Common myeloid progenitor, CD34-positive (primary cell): ENCODE data around the gene RND2.
"Not testable (repeated sequence)": the region's sequence is repeated elsewhere in the genome, so short reads cannot be mapped to it uniquely, and the experiment has no call there.

Experiments
- CTCF ChIA-PET: fragments of 350-600 bp; sonication (Branson Sonifier 250); formaldehyde crosslinking; loops from one replicate; lab custom pipeline; 2021; ENCODE audit warnings: antibody characterized with exemption; lab: Charles Lee
- POLR2A ChIA-PET: fragments of 350-600 bp; sonication (Branson Sonifier 250); formaldehyde crosslinking; loops from one replicate; lab custom pipeline; 2021; ENCODE audit warnings: antibody characterized with exemption; lab: Charles Lee
- DNase-seq, 3 donors: peaks; one replicate each; pipeline versions ENCODE4 v3.0.0 to v3.0.0-alpha.2; 2013
- H3K27ac ChIP-seq, 2 experiments: 1 replicate in 1 of 2; 2 replicates in 1 of 2; pipeline ENCODE4 v1.7.0; 2013; ENCODE audit warnings: inconsistent platforms in 2 of 2, low read length in 2 of 2, mild to moderate bottlenecking in 2 of 2, low read depth in 1 of 2, moderate library complexity in 1 of 2; ENCODE audit not compliant: severe bottlenecking in 2 of 2, insufficient read depth in 1 of 2, poor library complexity in 1 of 2
- H3K27me3 ChIP-seq, 5 experiments: replicated peaks in 2 of 5; 1 replicate in 3 of 5; 2 replicates in 2 of 5; pipeline versions ENCODE4 v1.6.1 to v1.7.0; 2013; ENCODE audit warnings: low read length in 4 of 5, mild to moderate bottlenecking in 2 of 5, moderate library complexity in 2 of 5, inconsistent platforms in 1 of 5; ENCODE audit not compliant: insufficient read depth in 5 of 5, control insufficient read depth in 4 of 5
- H3K36me3 ChIP-seq, 4 experiments: 1 replicate in 2 of 4; 2 replicates in 2 of 4; pipeline versions ENCODE4 v1.6.1 to v1.7.0; 2013; ENCODE audit warnings: low read length in 3 of 4, control low read depth in 1 of 4, mild to moderate bottlenecking in 1 of 4; ENCODE audit not compliant: control insufficient read depth in 4 of 4, insufficient read depth in 4 of 4
- H3K4me1 ChIP-seq, 4 experiments: 1 replicate in 3 of 4; 2 replicates in 1 of 4; pipeline versions ENCODE4 v1.6.1 to v1.7.1; 2013; ENCODE audit warnings: low read length in 3 of 4, mild to moderate bottlenecking in 3 of 4, control low read depth in 1 of 4, inconsistent platforms in 1 of 4, moderate library complexity in 1 of 4; ENCODE audit not compliant: control insufficient read depth in 4 of 4, insufficient read depth in 4 of 4; ENCODE audit errors: control extremely low read depth in 1 of 4
- H3K4me3 ChIP-seq, 7 experiments: 1 replicate in 4 of 7; 2 replicates in 3 of 7; pipeline versions ENCODE4 v1.5.1 to v1.7.0; 2013; ENCODE audit warnings: mild to moderate bottlenecking in 7 of 7, low read length in 6 of 7, moderate library complexity in 6 of 7, inconsistent platforms in 2 of 7, low read depth in 2 of 7, control low read depth in 1 of 7; ENCODE audit not compliant: insufficient read depth in 4 of 7, control insufficient read depth in 1 of 7; ENCODE audit errors: extremely low read depth in 1 of 7
- H3K9me3 ChIP-seq, 5 experiments: 1 replicate in 4 of 5; 2 replicates in 1 of 5; pipeline versions ENCODE4 v1.6.1 to v1.7.1; 2013; ENCODE audit warnings: low read length in 4 of 5, mild to moderate bottlenecking in 2 of 5, inconsistent platforms in 1 of 5, low read depth in 1 of 5, moderate library complexity in 1 of 5; ENCODE audit not compliant: control insufficient read depth in 4 of 5, insufficient read depth in 2 of 5; ENCODE audit errors: control extremely low read depth in 1 of 5
- WGBS: methylation state at CpG from one replicate; pipeline ENCODE4 v1.1.5; 2013; ENCODE audit not compliant: insufficient coverage; 5-methylcytosine and 5-hydroxymethylcytosine counted together

RND2 gene

DNA sequence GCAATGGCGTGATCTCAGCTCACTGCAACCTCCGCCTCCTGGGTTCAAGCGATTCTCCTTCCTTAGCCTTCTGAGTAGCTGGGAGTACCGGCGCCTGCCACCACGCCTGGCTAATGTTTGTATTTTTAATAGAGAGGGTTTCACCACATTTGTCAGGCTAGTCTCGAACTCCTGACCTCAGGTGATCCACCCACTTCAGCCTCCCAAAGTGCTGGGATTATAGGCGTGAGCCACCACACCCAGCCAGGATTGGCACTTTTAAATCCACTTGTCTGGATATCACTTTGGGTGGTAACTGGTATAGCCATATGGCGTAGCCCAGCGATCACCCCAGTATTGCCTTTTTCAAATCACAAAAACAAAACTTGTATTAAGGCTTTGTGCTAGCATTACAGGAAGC, 31.1 kb upstream of the RND2 start:
- ChIA-PET POLR2A (interaction anchor here (0.6 kb wide), 1 partner anchor 30 kb away, joined by 8 read pairs; no protein-coding TSS in a partner anchor), CTCF (interaction anchor here (1.0 kb wide), 1 partner anchor 9 kb away, joined by 3 read pairs; no protein-coding TSS in a partner anchor)
- Histone ChIP-seq H3K36me3 (peaks cover 20 to 46% (median 40%) of the 10 kb centered on the region in 4 experiments), H3K4me1 (peaks cover 1 to 11% (median 8%) of the 10 kb centered on the region in 4 experiments)
- H3K4me3 ChIP-seq, H3K9me3 ChIP-seq, H3K27me3 ChIP-seq, DNase-seq, H3K27ac ChIP-seq: not testable (repeated sequence)
- 100% methylated on average over 9 of the region's 10 CpGs for WGBS

DNA sequence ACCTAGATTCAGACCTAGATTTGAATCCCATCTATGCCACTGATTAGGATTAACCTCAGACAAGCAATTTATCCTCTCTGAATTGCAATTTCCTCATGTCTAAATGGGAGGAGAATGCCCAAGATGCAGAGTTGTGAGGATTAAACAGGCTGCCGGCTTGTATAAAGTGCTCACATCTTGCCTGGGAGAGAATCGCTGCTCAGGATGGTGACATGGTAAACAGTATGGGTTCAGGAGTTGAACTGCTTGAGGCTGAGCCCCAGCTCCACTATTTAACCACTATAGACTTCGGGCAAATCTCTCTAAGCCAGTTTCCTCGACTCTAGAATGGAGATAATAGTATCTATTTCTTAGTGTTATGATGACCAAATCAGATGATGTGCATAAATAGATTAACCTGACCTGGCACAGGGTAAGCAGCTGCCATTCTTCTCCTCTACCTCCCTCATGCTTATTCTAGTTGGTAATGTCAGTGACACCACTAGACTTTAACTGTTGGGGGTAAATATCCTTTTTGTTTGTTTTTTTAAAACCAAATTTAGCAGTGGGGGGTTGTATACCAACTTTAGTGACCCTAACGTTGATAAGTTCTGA, 27.5 kb upstream of the RND2 start:
- no peaks in the 10 kb centered on the region for H3K27me3 ChIP-seq
- H3K4me3 ChIP-seq: peak overlapping the region in 6 of 7 experiments; percentile 25 to 93 (median 72)
- H3K9me3 ChIP-seq: no peaks in the 10 kb centered on the region
- ChIA-PET CTCF (interaction anchor here (0.8 to 2.8 kb wide), 11 partner anchors 9 to 153 kb away, joined by 3 to 12 read pairs (median 4); partner anchors contain the start of genes AARSD1, AOC2, IFI35 and RUNDC1), POLR2A (interaction anchor here (0.6 to 1.5 kb wide), 12 partner anchors 10 to 604 kb away, joined by 3 to 11 read pairs (median 3); partner anchors contain the start of genes AARSD1 and NBR1)
- H3K27ac ChIP-seq: peak overlapping the region in 1 of 2 experiments; percentile 64
- H3K36me3 ChIP-seq: peaks cover 7 to 47% (median 38%) of the 10 kb centered on the region in 4 experiments
- WGBS: 36% methylated on average over 2 of the region's 5 CpGs
- H3K4me1 ChIP-seq: peaks cover 4 to 27% (median 19%) of the 10 kb centered on the region in 4 experiments
- DNase-seq: no peak

DNA sequence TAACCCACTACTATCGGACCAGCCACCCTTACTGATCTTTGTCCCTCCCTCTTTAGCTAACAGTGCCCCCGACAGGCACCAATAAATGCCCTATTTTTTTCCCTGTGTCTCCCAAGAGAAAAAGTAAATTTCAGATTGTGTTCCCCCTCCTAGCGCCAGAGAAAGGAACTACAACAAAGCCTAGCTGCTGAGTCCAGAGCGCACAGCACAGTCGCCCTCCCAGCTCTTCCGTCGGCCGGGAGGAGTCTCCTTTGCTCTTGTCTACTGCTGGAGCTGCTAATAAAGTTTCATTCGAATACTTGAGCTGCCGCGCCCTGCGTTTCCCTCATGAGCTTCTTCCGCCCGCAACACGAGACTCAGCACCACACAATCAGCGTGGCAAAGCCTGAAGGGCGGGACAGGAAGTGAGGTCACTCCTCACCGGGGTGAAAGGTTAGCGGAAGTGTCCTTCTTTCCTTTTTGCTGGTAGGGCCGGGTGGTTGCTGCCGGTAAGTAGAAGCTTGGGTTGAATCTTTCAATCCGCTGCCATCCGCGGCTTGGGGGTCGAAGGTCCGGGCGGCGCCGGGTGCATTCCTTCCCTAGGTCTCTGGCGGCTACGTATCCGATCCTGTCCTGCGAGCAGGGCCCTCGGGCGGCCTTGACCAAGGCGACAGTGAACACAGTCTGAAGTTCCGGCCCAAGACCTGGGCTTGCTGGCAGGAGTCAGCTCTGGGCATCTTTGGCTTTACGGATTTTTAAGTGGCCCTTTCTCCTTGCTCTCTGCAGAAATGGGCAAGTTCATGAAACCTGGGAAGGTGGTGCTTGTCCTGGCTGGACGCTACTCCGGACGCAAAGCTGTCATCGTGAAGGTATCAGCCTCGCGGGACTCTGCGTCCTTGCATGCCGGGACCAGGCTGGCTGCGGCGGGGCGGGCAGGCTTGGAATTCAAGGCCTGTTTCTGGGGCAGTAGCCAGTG, 26.8 kb upstream of the RND2 start, which contains the start of gene RPL27:
Gene RPL27, plus strand, starts transcription at position 436 of the 955 bp plus-strand sequence. Its CDS starts 332 bp downstream, at position 768.
- CTCF ChIA-PET: interaction anchor here (0.8 to 2.8 kb wide), 13 partner anchors 8 to 154 kb away, joined by 3 to 12 read pairs (median 4); partner anchors contain the start of genes AARSD1, AOC2, IFI35 and RUNDC1
- H3K27ac ChIP-seq: peak within 1 kb of the TSS; percentile 97 to 99
- under 1% methylated on average over 42 of the region's 49 CpGs for WGBS
- peaks cover 2 to 47% (median 37%) of the 10 kb centered on the region in 4 experiments for H3K36me3 ChIP-seq
- peak; percentile 100 for DNase-seq
- peak within 1 kb of the TSS; percentile 75 to 97 (median 93) for H3K4me3 ChIP-seq
- H3K4me1 ChIP-seq: peaks cover 4 to 27% (median 19%) of the 10 kb centered on the region in 4 experiments
- H3K27me3 ChIP-seq: no peaks in the 10 kb centered on the region
- POLR2A ChIA-PET: interaction anchor here (0.5 to 1.5 kb wide), 12 partner anchors 9 to 604 kb away, joined by 3 to 11 read pairs (median 3); partner anchors contain the start of genes AARSD1 and NBR1
- no peaks in the 10 kb centered on the region for H3K9me3 ChIP-seq

DNA sequence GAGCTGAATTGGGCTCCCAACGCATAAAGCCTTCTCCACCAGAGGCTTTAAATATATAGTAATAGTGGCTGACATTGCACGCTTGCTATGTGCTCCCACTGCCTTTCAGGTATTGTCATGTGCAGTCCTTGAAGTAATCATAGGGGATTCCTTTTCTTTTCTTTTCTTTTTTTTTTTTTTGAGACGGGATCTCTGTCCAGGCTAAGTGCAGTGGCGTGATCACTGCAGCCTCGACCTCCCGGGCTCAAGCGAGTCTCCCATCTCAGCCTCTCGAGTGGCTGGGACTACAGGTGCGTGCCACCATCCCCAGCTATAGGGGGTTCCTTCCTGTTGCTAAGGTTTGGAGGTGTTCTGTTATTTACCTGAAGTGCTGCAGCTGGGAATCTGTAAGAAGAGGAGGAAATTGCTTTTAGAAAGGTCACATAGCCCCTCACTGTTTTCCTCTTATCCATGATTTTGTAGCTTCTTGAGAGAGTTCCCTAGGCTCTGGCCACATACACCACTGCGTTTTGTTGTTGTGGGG, 26.0 kb upstream of the RND2 start:
- Histone ChIP-seq H3K27ac (peak overlapping the region; percentile 97 to 99), H3K36me3 (peaks cover 2 to 50% (median 38%) of the 10 kb centered on the region in 4 experiments), H3K27me3 (no peaks in the 10 kb centered on the region), H3K4me1 (peaks cover 4 to 27% (median 19%) of the 10 kb centered on the region in 4 experiments), H3K9me3 (no peaks in the 10 kb centered on the region), H3K4me3 (peak overlapping the region; percentile 75 to 97 (median 93))
- CTCF ChIA-PET: interaction anchor here (0.8 to 2.8 kb wide), 5 partner anchors 9 to 155 kb away, joined by 3 to 12 read pairs (median 9); partner anchors contain the start of gene AOC2
- no peak for DNase-seq
- POLR2A ChIA-PET: interaction anchor here (0.5 to 1.5 kb wide), 4 partner anchors 8 to 369 kb away, joined by 3 to 11 read pairs (median 4); partner anchors contain the start of gene AARSD1
- 27% methylated on average over 7 of the region's 10 CpGs for WGBS

DNA sequence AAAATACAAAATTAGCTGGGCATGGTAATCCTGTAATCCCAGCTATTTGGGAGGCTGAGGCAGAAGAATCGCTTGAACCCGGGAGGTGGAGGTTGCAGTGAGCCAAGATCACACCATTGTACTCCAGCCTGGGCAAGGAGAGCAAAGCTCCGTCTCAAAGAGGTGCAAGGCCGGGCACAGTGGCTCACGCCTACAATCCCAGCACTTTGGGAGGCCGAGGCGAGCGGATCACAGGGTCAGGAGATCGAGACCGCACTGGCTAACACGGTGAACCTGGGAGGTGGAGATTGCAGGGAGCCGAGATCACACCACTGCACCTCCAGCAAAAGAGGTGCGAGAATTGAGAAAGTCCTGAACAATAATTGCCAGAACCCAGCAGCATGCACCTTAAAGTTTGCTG, 24.1 kb upstream of the RND2 start:
- POLR2A ChIA-PET, H3K9me3 ChIP-seq, H3K27me3 ChIP-seq, DNase-seq, H3K4me3 ChIP-seq: not testable (repeated sequence)
- WGBS: 97% methylated on average over 13 of the region's 13 CpGs
- Histone ChIP-seq H3K36me3 (peaks cover 4 to 44% (median 35%) of the 10 kb centered on the region in 4 experiments), H3K4me1 (peaks cover 4 to 27% (median 19%) of the 10 kb centered on the region in 4 experiments), H3K27ac (peak overlapping the region in 1 of 2 experiments; percentile 61)
- CTCF ChIA-PET: interaction anchor here (1.0 to 1.3 kb wide), 2 partner anchors 18 to 21 kb away, joined by 4 to 5 read pairs; partner anchors contain the start of gene VAT1

DNA sequence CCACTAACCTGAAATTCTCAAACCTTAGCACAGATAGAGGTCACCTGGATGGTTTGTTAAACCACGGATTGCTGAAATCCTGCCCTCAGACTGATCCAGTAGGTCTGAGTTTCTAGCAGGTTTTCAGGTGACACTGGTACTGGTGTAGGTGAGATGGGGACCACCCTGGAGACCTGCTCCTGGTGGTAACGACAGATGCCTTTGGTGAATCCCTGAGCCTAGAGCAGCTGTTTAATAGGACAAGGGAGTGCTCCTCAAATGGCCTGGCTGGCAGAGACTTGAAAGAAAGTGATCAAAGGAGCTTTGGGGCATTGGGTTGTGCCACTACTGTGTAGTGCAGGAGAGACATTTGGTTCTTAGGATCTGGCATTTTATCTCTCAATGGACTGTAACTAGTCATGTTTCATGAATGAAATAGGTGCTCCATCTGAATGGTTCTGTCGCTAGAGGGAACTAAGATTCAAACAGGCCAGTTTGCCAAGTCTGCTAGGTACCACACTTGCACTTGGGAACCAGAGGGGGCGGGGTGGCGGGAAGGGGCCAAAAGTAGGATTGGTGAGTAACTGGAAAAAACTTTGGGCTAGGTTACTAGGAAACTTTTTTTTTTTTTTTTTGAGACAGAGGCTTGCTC, 21.4 kb upstream of the RND2 start:
- ChIA-PET CTCF (no interaction called here), POLR2A (no interaction called here)
- peaks cover 4 to 30% (median 22%) of the 10 kb centered on the region in 4 experiments for H3K4me1 ChIP-seq
- 97% methylated on average over 4 of the region's 5 CpGs for WGBS
- DNase-seq: no peak
- H3K27me3 ChIP-seq: no peaks in the 10 kb centered on the region
- H3K9me3 ChIP-seq: no peaks in the 10 kb centered on the region
- H3K4me3 ChIP-seq: no peak overlapping the region
- H3K36me3 ChIP-seq: peaks cover 4 to 44% (median 35%) of the 10 kb centered on the region in 4 experiments
- peak overlapping the region in 1 of 2 experiments; percentile 62 for H3K27ac ChIP-seq
